ENCODE results near the gene BRAF.

- TF ChIP-seq CTCF (IDR thresholded peaks at IDR 0.05; ENCODE audit: insufficient read depth, low read length, poor library complexity, severe bottlenecking) (no peak), EZH2phosphoT487 (conservative IDR thresholded peaks at IDR 0.05; ENCODE audit: low read length) (no peak)
These were observed 48.4 kb upstream of the BRAF start for GRCh38 chr7:140972876-140973829.

Measured in SU-DHL-6 (cell line).